ENCODE measurements around the gene SOWAHC. TPM values are rescaled to one million over a fixed set of nuclear protein-coding genes. Genes with fewer than 3 reads are reported as not detected.

Gene SOWAHC
- total and polyA plus RNA-seq, 2 of the 13 experiments (the other 11 are each of a cell fraction or from before 2014, with no cell fraction given) = 21.2 to 22.5 TPM

DNA sequence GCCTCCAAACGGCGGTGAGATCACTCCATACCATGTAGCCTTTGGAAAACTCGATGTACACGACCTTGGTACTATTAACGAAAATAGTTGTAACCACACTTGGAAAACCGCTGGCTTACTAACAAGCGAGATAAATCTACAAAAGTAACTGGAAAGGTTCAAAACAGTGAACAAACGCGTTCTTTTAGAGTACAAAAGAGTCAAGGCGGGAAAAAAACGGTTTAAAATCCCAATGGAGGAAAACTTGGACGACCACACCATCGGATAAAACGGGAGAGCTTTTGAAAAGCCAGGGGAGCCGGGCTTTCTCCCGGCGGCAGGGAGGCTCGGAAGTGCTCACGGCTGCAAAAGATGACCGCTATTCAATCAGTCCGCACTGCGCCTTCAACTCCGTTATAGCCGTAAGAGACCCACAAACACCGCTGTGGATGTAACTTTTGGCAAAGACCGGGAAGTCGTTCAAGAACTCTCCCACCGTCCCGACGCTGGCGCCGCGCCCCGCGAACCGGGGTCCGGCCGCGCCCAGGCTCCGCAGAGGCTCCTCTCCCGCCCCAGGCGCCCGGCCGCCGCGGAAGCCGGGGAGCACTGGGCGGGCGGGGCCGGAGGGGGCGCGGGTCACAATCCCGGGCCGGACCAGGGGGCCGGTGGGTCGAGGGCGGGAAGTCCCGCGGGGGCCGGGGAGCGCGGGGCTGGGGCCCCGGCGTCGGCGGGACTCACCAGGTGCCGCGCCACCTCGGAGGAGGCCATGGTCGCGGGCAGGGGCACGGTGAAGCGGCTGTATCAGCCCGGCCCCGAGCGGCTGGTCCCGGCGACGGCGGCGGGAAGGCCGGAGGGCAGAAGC is 863 bp upstream of the SOWAHC start (continued):
- peak; percentile 17; the same call in 1 of the 2 replicates for TF ChIP-seq ZBED4 (CRISPR knock-in tag; IDR thresholded peaks at IDR 0.05; ENCODE audit: borderline replicate concordance)
- TF ChIP-seq HNF4A (CRISPR knock-in tag; IDR thresholded peaks at IDR 0.05) = peak; percentile 10; the same call in 1 of the 2 replicates
- no peak for TF ChIP-seq GPBP1L1 (CRISPR knock-in tag; IDR thresholded peaks at IDR 0.05)
- no peak for TF ChIP-seq ATF7-NPFF (CRISPR knock-in tag; IDR thresholded peaks at IDR 0.05; ENCODE audit: low read depth)
- TF ChIP-seq ZBTB14 (CRISPR knock-in tag; IDR thresholded peaks at IDR 0.05) = no peak
- no peak for TF ChIP-seq ZNF768 (CRISPR knock-in tag; IDR thresholded peaks at IDR 0.05)
- TF ChIP-seq, protein P1, sequence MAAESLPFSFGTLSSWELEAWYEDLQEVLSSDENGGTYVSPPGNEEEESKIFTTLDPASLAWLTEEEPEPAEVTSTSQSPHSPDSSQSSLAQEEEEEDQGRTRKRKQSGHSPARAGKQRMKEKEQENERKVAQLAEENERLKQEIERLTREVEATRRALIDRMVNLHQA (CRISPR knock-in tag; IDR thresholded peaks at IDR 0.05) = no peak
- TF ChIP-seq, protein P2, sequence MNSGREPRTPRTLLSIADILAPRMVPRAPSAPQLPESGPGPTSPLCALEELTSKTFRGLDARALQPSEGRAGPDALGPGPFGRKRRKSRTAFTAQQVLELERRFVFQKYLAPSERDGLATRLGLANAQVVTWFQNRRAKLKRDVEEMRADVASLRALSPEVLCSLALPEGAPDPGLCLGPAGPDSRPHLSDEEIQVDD (CRISPR knock-in tag; IDR thresholded peaks at IDR 0.05; ENCODE audit: borderline replicate concordance) = no peak
- TF ChIP-seq RXRB (CRISPR knock-in tag; IDR thresholded peaks at IDR 0.05; ENCODE audit: borderline replicate concordance) = no peak
- TF ChIP-seq SNAI1 (CRISPR knock-in tag; IDR thresholded peaks at IDR 0.05; ENCODE audit: borderline replicate concordance) = peak; percentile 31; the same call in 1 of the 2 replicates
- 0 out of 2 replicates have a peak, but pooled peaks have one; percentile 5 for TF ChIP-seq HMGXB3 (CRISPR knock-in tag; IDR thresholded peaks at IDR 0.05; ENCODE audit: borderline replicate concordance)
- 0 out of 2 replicates have a peak, but pooled peaks have one; percentile 13 for TF ChIP-seq SAP130 (CRISPR knock-in tag; IDR thresholded peaks at IDR 0.05; ENCODE audit: low read depth)
- TF ChIP-seq PLRG1 (conservative IDR thresholded peaks at IDR 0.05) = no peak
